Stimulated activated CD8-positive, alpha-beta memory T cell treated with anti-CD3 and anti-CD28 coated beads, Interleukin-15, amount 100 ng/mL, for 24 hours (primary cell): ENCODE results near the gene CDK10.

Source experiments
- DNase-seq: peaks from one replicate; pipeline ENCODE4 v3.0.0-alpha.2; 2020; ENCODE audit warnings: low read depth

The CDK10 gene

GRCh38 chr16:89733322-89733721 lies 46.8 kb downstream of the CDK10 start:
- DNase-seq: no peak

GRCh38 chr16:89733792-89734191 lies 47.3 kb downstream of the CDK10 start:
- DNase-seq: no peak

GRCh38 chr16:89736554-89736953 lies 50.1 kb downstream of the CDK10 start:
- DNase-seq: no peak

GRCh38 chr16:89737341-89738071 lies 51.0 kb downstream of the CDK10 start:
- no peak for DNase-seq

GRCh38 chr16:89738072-89738377 lies 51.5 kb downstream of the CDK10 start:
- no peak for DNase-seq

GRCh38 chr16:89738538-89739317 lies 52.2 kb downstream of the CDK10 start:
- no peak for DNase-seq

- DNase-seq: no peak
Measured at GRCh38 chr16:89739383-89739782, 52.9 kb downstream of the CDK10 start.

- no peak for DNase-seq
Measured at GRCh38 chr16:89741342-89742014, 55.0 kb downstream of the CDK10 start.

- no peak for DNase-seq
Measured at GRCh38 chr16:89742948-89743347, 56.5 kb downstream of the CDK10 start.

- DNase-seq: no peak
Measured at GRCh38 chr16:89744813-89745212, 58.3 kb downstream of the CDK10 start.
